HepG2 (cell line): Measurements from ENCODE around the gene KLF11.

Experiments
- FOXA1 ChIP-seq, 2 experiments: fragments of 450-650 bp in 1 of 2; sonication (generic) in 1 of 2; formaldehyde crosslinking in 1 of 2; IDR thresholded peaks; 2 replicates each; pipeline versions ENCODE4 v1.4.0 to v1.6.1; 2016 to 2020; ENCODE audit warnings: missing genetic modification reagents in 1 of 2
- IRF2 ChIP-seq: IDR thresholded peaks from 2 replicates; pipeline ENCODE4 v1.6.1; 2018; ENCODE audit warnings: missing genetic modification reagents, missing compliant biosample characterization
- NCOR1 ChIP-seq: fragments of 200-600 bp; sonication (generic); IDR thresholded peaks from 2 replicates; pipeline ENCODE4 v1.7.0; 2017; ENCODE audit warnings: antibody characterized with exemption, low read length, borderline replicate concordance
- STAG1 ChIP-seq: sonication (generic); formaldehyde crosslinking; IDR thresholded peaks from 2 replicates; pipeline ENCODE4 v1.4.0; 2020; ENCODE audit warnings: missing genetic modification reagents
- SUZ12 ChIP-seq: fragments of 150-350 bp; IDR thresholded peaks from 2 replicates; pipeline ENCODE4 v1.6.1; 2014; ENCODE audit warnings: low read depth, low read length
- TOE1 ChIP-seq: sonication (generic); formaldehyde crosslinking; IDR thresholded peaks from 2 replicates; pipeline ENCODE4 v1.4.0; 2020; ENCODE audit warnings: mild to moderate bottlenecking, missing genetic modification reagents
- ZNF143 ChIP-seq: sonication (generic); formaldehyde crosslinking; IDR thresholded peaks from 2 replicates; pipeline ENCODE4 v1.4.0; 2020; ENCODE audit warnings: missing genetic modification reagents
- ZNF775 ChIP-seq: sonication (generic); formaldehyde crosslinking; IDR thresholded peaks from 2 replicates; pipeline ENCODE4 v1.4.0; 2020; ENCODE audit warnings: missing genetic modification reagents, mild to moderate bottlenecking, moderate library complexity, borderline replicate concordance
- TF ChIP-seq, protein P1 (sequence below): sonication (generic); formaldehyde crosslinking; IDR thresholded peaks from 2 replicates; pipeline ENCODE4 v1.5.0; 2020; ENCODE audit warnings: mild to moderate bottlenecking, missing genetic modification reagents, moderate library complexity
- TF ChIP-seq, protein P2 (sequence below): sonication (generic); formaldehyde crosslinking; IDR thresholded peaks from 2 replicates; pipeline ENCODE4 v1.5.0; 2020; ENCODE audit warnings: missing genetic modification reagents

DNA sequence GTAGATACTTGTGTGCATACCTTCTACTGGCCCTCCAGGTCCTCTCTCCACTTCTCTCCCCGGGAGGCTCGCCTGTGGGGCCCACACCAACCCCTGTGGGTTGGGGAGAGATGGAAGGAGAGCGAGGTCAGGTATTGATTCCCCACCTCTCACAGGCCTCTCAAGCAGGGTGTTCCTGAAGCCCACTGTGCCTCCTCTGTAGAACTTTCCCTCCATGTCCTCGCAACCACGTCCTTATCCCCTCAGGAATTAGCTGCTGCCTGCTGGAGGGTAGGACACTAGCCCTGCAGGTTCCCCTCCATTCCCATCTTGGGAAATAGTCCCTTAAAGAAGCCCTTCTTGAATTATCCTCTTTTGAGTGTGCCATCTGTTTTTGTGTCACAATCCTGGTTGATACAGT is 38.9 kb upstream of the KLF11 start:
- no peak for TF ChIP-seq FOXA1 (IDR thresholded peaks at IDR 0.05)
- TF ChIP-seq FOXA1 (CRISPR knock-in tag; IDR thresholded peaks at IDR 0.05), result no peak
- no peak for TF ChIP-seq STAG1
- TF ChIP-seq, protein P1, sequence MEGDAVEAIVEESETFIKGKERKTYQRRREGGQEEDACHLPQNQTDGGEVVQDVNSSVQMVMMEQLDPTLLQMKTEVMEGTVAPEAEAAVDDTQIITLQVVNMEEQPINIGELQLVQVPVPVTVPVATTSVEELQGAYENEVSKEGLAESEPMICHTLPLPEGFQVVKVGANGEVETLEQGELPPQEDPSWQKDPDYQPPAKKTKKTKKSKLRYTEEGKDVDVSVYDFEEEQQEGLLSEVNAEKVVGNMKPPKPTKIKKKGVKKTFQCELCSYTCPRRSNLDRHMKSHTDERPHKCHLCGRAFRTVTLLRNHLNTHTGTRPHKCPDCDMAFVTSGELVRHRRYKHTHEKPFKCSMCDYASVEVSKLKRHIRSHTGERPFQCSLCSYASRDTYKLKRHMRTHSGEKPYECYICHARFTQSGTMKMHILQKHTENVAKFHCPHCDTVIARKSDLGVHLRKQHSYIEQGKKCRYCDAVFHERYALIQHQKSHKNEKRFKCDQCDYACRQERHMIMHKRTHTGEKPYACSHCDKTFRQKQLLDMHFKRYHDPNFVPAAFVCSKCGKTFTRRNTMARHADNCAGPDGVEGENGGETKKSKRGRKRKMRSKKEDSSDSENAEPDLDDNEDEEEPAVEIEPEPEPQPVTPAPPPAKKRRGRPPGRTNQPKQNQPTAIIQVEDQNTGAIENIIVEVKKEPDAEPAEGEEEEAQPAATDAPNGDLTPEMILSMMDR (CRISPR knock-in tag), result no peak
- no peak for TF ChIP-seq SUZ12
- TF ChIP-seq, protein P2, sequence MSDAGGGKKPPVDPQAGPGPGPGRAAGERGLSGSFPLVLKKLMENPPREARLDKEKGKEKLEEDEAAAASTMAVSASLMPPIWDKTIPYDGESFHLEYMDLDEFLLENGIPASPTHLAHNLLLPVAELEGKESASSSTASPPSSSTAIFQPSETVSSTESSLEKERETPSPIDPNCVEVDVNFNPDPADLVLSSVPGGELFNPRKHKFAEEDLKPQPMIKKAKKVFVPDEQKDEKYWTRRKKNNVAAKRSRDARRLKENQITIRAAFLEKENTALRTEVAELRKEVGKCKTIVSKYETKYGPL (CRISPR knock-in tag), result no peak
- no peak for TF ChIP-seq NCOR1
- TF ChIP-seq IRF2 (CRISPR knock-in tag), result no peak
- TF ChIP-seq ZNF775, result no peak
- no peak for TF ChIP-seq ZNF143 (CRISPR knock-in tag)
- no peak for TF ChIP-seq TOE1
